GM21717 (cell line): Measurements from ENCODE around the gene FOXO6.

ENCODE experiments used
- ATAC-seq: cut with Tn5 transposase; IDR thresholded peaks from one replicate; pipeline ENCODE4 v1.9.1; 2021; ENCODE audit warnings: mild to moderate bottlenecking, moderate library complexity; ENCODE audit not compliant: unreplicated experiment

Gene FOXO6

DNA sequence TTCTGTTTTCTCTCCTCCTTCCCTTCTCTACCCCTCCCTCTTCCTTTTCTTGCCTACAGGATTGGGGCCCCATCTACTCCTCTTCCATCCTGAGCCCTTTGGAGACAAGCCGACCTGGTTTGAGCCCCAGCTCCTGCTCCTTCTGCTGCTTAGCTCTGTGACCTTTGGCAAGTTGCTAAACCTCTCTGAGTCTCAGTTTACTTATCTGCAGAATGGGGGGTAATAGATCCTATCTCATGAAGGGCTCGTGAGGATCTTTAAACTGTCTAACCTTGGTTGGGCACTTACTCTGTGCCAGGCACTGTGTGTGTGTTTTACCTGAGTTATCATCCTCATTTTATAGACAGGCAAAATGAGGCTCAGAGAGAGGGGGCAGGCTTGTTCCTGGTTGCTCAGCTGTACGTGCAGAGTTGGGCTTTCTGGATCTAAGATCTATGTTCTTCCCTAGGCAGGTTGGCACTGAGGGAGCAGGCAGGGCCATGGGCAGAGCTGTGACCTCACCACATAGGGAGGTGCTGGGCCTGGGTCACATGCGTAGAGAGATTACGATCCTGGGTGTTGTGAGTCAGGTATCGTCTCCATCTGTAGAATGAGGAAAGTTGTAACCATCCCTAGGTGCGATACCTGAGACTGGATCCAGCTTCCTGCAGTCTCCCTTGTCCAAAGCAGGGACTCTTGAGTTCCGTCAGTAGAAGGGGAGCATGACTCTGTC, 58.5 kb downstream of the FOXO6 start:
- no peak for ATAC-seq

DNA sequence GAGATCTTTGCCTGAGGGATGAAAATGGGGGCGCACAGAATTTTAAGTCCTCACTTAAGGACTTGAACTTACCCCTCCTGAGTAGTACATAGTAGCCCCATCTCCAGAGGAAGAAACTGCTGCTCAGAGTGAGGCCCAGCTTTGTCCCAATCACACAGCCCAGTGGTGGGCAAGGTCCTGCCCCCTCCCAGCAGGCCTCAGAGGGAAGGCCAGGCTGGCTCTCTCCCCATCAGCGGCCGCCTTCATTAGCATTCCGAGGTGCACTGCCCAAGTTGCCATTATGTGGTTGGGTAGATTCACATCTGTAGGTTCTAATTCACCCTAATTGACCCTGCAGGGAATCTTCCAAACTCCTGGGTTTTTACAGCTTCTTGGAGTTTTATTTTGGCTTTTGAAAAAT, 59.1 kb downstream of the FOXO6 start:
- no peak for ATAC-seq

DNA sequence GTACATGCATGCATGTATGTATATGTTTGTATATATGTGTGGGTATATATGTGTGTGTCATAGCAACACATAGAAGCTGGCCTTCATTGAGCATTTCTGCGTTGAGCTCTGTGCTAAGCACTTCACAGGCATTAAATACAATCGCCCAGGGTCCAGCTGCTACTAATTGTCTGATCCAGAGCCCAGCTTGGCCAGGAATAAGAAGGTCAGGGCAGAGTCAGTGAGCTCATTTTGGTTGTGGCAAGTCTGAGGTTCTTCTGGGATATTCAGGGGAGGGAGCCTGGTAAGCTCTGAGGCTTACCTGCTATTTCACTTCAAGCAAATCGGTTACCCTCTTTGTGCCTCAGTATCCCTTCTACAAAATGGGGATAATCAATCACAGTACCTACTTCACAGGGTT, 59.6 kb downstream of the FOXO6 start:
- ATAC-seq: no peak

DNA sequence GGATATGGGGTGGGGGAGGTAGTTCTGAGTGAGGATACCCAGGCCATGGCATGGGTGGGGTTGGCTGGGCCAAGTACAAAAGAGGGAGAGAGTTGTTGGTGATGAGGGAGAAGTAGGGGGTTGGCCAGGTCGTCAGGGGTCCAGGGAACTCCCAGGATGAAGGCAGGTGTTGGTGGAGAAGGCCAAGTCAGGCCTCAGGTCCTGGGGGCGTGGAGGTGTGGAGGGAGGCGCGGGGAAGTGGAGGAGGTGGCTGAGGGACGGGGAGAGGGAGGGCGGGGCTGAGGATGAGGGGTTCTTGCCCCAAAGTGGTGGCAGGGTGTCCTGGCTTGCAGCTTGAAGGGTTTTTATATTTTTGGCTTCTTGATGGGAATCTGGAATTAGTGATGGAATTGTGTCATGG, 61.1 kb downstream of the FOXO6 start:
- no peak for ATAC-seq

DNA sequence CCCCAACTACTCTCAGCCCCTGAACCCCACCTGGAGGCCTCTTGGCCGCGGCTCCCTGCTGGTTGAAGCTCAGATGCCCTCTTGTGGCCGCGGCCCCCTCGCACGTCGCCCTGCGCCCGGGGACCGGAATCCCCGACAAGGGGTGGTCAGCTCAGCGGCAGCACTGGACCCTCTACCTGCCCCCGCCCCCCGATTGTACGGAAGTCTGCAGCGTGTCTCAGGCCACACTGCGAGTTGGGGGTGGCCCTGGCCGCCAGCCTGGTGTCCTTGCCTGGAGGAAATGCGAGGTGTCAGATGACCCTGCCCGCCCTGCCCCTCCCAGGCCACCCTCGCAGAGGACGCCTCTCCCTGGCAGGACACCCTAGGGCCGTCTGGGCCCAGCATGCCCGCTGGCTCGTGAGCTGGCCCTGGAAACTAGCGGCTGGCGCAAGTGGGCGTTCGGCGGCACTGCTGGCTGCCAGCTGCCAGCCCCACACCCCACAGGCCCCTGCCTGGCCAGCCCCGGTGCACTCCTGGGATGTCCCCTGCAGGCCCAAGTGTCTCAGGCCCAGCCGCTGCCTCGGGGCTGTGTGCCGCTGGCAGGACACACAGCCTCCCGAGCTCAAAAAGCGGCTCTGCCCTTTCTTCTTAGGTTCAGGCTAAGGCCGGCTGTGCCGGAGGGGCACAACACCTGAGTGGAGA, 62.4 kb downstream of the FOXO6 start:
- no peak for ATAC-seq

DNA sequence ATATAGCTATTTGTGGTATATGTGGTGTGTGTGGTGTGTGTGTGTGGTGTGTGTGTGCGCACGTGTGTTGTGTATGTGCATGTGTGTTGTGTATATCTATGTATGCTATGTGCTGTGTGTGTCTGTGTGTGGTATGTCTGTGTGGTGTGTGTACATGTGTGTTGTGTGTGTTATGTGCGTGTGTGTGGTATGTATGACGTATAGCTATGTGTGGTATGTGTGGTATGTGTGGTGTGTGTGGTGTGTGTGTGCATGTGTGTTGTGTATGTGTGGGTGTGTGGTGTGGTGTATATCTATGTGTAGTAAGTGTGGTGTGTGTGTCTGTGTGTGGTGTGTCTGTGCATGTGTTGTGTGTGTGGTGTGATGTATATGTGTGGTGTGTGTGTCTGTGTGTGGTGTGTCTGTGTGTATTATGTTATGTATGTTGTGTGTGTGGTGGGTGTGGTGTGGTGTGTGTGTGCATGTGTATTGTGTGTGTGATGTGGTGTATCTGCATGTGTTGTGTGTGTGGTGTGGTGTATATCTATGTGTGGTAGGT, 63.4 kb downstream of the FOXO6 start:
- no peak for ATAC-seq

DNA sequence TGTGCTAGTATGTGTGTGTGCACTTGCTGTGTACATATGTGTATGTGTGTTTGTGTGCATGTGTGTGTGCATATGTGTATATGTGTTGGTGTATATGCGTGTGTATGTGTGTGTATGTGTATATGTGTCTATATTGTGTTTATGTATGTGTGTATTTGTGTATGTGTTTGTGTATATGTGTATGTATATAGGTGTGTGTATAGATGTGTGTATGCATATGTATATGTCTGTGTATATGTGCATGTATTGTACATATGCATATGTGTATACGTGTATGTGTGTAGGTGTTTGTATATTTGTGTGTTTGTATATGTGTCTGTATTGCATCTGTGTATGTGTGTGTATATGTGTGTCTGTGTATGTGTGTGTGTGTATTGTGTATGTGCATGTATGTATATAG, 64.1 kb downstream of the FOXO6 start:
- ATAC-seq: no peak

DNA sequence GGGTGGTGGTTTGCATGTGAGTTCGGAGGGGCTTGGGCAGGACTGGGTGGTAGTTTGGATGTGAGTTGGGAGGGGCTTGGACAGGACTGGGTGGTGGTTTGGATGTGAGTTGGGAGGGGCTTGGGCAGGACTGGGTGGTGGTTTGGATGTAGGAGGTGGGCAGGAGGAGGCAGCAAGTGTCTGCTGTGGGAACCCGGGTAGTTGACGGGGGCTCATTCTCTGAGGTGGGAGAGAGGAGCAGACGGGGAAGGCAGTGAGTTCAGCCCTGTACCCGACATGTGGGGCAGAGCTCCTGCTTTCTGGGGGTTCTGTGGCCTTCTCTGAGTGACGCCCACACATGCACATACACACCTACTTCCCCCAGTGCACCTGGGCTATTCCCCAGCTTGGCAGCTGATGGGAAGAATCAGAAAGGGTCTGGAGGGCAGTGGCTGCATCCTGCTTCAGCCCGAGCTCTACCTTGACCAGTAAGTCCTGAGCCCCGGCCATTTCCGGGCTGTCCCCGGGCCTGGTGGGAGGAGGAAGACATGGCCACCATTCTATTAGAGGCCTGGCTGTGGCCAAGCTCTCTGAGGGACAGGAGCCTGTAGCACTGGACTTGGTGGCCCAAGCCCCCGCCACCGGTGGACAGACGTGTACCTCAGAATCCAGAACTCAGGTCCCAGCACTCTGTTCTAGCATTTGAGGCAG, 65.1 kb downstream of the FOXO6 start:
- ATAC-seq: no peak

DNA sequence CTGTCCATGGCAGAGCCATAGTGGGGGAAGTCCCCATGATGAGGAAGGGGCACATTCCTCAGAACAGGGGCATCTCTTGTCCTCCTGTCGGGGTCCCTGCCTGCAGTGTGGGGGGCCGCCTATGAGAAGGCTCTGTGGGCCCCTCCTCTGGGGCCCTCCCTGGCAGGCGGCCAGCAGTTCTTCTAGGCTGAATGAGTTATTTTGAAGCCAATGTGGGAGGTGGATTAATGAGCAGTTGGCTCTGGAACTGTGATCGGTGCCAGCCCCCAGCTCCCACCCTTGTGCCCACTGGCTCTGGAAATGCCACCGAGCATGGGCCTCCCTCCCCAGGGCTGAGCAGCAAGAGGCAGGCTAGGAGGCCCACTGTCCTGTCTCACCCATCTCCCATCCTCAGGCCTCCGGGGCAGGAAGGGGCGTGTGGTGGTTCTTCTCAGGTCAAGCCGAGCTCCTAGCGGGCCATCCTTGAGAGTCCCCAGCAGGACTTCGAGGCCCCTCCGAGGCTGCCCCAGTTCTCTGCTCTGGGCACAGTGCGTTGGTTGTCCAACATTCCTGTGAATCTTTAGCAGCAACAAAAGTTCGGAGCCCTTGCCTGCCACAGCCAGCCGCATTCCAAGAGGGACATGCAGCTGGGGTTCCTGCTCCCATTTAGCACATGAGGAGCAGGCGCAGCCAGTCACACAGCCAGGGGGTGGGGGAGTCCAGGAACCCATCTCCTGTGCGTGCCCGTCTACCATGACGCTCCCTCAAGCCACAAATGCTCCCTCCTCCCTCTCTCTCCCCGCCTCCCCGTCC, 66.1 kb downstream of the FOXO6 start:
- no peak for ATAC-seq

DNA sequence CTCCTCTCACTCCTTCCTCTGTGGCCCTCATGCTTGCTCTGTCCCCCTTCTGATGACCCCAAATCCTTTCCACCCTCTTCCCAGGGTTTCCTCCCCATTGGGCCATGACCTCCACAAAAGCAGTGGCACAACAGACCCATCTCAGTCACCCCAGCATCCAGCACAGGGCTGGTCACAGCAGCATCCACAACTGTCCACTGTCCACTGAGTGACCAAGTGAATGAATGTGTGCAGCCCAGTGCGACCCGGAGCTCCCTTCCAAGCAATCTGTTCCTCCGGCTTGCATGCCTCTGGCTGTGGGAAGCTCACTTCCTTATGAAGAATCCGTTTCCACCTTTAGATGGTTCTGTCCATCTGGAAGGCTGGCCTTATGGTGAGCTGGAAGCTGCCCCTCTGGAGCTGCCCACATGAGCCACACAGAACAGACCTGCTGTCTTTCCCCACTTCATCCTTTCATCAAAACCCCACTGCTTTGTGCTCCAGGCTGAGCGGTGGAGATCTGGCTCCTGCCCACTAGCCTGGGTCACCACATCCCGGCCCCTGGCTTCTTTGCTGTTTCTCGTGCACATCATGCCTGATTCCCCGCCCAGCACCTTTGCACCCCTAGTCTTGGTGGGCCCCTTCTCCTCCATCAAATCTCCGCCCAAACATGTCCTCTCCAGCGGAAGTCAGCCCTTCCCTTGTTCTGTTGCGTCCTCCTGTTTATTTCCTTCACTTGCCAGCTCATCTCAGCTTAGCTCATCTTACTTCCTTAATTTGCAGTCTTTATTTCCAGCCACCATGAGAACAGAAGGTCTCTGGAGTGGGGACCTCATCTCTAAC, 66.9 kb downstream of the FOXO6 start:
- no peak for ATAC-seq

DNA sequence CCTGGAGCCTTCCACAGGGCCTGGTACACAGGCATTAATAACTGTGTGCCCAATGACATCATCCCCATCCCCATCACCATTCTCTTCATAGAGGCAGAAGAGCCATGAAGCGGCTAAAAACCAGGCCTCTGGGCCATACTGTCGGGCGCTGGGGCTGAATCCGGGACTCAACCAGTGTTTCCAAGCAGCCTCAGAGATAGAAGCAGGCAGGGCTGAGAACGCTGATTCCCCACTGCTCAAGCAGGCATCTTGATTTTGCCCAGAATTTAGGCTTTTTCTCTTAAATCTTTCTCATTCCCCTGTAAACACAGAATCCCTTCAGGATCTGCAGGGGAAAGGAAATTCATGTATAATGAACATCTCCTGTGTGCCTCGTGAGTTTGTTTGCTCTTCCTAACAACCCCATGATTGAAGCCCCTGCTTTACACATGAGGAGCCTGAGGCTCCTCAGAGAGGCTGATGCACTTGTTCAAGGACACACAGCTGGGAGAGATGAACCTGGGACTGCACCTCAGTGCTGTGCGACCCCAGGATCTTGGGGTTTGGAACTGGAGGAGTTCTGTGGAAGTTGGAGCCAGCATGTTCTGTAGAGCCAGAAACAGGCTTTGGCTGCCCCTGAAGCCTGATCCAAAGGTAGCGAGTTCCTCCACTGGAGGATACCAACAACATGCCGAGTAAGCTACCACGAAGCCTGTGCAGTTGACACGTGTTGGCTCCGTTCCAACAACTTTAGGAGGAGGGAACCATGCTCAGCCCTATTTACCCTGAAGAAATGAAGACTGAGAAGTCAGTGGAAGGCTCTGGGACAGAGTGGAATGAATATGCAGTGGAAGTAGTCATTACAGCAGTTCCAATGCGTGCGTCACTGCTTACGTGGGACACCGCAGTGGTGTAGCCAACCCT, 67.8 kb downstream of the FOXO6 start:
- ATAC-seq: no peak

DNA sequence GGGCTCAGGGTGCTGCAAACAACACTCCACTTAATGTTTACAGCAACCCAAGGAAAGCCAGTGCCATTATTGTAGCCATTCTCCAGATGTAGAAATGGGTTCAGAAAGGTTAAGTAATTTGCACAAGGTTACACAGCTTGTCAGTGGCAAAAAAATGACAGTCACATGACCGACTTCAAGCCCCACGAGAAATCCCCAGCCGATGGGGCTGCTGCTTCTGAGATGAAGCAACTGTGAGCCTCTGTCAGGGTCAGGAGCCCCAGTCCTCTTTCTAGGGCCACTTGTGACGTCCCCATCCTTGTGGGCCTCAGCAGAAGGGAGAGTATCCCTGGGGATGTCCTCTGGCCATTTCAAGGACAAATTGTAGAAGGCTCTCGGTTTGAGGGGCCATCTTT, 68.4 kb downstream of the FOXO6 start:
- ATAC-seq: no peak

DNA sequence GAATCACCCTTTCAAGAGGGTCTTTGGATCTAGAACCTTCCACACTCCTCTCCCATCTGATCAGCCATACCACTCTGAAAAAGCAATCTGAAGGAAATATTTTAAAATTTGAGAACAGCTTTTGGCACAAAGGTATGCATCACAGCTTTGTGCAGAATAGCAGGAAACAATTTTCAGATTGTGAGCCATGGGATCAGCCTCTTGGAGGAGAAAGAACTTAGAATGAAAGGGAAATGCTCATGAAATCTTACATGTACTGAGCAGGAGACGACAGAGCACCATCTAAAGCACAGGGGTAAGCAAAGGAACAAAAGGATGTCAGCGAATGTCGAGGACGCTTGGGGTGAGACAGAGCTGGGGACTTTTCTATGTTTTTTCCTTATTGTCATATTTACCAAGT, 68.8 kb downstream of the FOXO6 start:
- ATAC-seq: no peak

DNA sequence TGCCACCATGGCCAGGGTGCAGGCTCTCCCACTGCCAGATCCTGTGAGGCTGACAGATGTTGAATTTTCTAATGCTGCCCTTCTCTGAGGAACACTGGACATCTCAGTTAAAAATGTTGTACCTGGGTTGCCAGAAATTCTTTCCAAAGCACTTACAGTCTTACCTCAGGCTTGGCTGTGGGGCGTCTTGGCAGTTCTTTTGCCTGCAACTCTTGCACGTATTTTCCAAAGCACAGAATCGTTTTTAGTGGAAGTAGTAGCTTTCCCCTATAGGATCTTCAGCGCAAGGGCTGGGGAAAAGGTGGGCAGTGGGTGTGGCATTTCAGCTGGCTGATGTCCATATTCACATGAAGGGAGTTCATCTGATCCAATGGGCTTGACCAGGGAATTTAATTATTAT, 69.3 kb downstream of the FOXO6 start:
- ATAC-seq: no peak

DNA sequence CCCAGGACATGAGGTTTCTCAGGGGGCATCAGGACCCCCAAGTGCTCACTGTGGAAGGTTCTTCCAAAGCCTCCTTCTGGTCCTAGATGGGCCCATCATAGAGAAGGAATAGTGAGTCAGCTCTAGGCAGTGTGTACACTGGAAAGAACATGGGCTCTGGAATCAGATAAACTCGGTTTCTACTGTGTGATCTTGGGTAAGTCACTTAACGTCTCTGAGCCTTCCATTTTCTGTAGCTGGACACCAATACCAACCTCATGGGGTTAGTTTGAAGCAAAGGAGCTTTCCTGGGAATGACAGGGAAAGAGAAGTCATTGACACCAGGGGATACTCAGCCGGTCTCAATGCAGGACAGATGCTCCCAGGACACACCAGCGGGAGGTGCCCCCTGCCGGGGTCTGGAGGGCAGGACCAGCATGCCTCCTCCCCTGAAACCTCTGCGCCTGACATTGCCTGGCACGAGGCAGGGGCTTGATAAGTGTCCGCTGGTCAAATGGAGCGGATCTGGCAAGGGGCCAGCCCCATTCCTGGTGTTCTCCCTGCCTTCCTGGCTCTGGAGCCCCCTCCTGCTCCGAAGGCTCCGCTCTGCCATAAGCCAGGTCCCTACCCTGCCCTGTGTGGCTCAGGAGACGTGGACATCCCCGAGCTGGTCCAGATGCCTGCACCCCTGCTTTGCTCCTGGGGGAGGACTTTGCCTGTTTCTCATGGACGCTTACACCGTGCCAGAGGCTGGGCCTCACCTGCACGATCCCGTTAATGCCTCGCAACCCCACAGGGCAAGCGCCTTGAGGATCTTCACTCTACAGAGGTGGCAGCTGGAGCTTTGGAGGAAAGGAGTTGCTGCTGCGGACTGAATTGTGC, 70.5 kb downstream of the FOXO6 start:
- ATAC-seq: no peak
